Measurements from ENCODE around the gene THBS1. TPM values are rescaled to one million over a fixed set of nuclear protein-coding genes. Genes with fewer than 3 reads are reported as not detected.

The THBS1 gene
- total RNA-seq, 2 donors from 2014 or later, result 0.66 to 3.5 TPM

DNA sequence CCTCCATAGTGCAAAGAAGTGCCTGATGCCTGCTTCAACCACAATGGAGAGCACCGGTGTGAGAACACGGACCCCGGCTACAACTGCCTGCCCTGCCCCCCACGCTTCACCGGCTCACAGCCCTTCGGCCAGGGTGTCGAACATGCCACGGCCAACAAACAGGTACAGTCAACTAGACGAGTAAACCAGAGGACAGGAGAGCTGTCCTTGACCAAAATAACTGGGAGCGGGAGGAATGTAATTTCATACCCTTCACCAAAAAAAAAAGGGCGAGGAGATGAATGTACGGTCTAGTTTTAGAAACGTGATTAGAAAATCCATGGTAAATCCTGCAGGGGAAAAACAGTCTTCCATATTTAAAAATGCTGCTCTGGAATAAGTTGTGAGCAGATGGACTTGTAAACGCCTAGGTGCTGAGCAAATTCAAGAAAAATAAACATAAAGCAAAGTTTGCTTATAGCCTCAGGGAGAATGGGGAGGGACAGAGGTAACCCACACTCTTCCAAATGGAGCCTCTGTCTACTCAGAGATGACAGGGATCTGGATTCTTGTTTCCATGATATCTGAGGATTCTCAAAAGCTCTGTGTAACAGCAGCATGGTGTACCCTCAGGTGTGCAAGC lies 8.4 kb downstream of the THBS1 start:
- no peak for ATAC-seq (replicated peaks)
- Mint-ChIP-seq H3K36me3 (ENCODE audit: low read depth) (peaks cover 15% of the 10 kb centered on the region), H3K4me1 (peaks cover 11% of the 10 kb centered on the region), H3K4me3 (no peak overlapping the region), H3K27ac (no peak overlapping the region), H3K27me3 (no peaks in the 10 kb centered on the region), H3K9me3 (no peaks in the 10 kb centered on the region)

DNA sequence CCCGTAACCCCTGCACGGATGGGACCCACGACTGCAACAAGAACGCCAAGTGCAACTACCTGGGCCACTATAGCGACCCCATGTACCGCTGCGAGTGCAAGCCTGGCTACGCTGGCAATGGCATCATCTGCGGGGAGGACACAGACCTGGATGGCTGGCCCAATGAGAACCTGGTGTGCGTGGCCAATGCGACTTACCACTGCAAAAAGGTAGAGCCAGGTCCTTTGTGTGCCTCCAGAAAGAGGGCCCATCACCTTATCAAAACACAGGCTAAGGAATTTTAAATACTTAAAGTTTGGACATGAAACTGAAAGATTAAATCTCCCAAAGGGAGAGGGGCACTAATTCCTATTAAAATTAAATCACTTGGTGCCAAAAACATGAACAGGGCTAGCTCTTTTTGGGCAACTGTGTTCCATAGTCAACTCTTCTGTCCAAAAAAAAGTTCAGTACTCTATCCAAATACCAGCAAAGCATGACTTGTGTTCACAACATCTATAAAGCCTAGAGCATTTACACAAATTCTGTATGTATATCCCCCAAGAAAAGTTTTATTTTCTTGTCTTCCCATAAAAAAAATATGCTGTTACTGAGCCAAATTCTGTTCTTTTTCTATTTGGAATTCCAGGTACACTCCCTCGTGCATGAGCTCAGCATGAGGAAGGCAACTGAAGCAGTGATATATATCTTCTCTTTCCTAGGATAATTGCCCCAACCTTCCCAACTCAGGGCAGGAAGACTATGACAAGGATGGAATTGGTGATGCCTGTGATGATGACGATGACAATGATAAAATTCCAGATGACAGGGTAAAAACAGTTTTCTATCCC lies 9.2 kb downstream of the THBS1 start:
- Mint-ChIP-seq H3K27ac (no peak overlapping the region), H3K4me3 (no peak overlapping the region), H3K36me3 (ENCODE audit: low read depth) (peaks cover 15% of the 10 kb centered on the region), H3K27me3 (no peaks in the 10 kb centered on the region), H3K4me1 (peaks cover 11% of the 10 kb centered on the region), H3K9me3 (no peaks in the 10 kb centered on the region)
- no peak for ATAC-seq (replicated peaks)

DNA sequence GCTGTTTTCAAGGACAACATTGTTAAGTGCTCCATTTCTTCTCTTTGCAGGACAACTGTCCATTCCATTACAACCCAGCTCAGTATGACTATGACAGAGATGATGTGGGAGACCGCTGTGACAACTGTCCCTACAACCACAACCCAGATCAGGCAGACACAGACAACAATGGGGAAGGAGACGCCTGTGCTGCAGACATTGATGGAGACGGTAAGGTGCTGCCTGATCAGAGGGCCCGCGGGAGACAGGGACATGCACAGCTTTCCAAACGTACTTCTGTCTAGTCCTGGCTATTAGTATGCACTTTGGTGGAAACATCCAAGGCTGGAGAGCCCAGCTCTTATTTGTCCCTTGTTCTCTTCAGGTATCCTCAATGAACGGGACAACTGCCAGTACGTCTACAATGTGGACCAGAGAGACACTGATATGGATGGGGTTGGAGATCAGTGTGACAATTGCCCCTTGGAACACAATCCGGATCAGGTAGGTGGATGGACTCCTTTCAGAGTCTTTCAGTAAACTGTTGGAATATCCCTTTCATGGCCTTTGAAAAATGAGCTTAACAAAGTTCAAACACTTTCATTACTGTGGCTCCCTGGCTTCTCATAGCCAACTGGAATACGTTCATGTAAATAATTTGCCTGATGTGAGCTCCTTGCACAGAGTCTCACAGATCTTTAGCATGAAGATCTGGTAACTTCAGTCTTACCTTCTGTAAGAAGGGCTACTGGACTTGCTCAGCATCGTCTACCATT lies 10.4 kb downstream of the THBS1 start:
- Mint-ChIP-seq H3K27me3 (no peaks in the 10 kb centered on the region), H3K9me3 (no peaks in the 10 kb centered on the region), H3K27ac (no peak overlapping the region)

DNA sequence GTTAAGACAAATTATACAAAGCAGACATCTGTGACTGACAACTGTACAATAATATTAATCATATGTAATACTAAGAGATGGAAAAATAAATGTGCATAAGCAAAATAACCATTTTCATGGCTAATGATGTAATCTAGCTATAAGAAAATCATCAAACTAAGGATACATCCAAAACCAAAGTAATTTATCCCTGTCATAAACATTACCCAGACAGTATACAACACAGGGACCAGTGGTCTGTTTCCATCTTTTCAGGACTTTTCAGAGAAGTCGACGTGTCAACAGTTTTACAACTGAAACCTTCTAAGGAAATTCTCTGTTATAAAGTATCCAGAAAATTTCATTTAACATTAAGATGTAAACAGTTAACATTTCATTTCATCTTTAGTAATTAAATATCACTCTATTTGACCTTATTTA lies 11.0 kb downstream of the THBS1 start:
- H3K27me3 Mint-ChIP-seq, result no peaks in the 10 kb centered on the region
- H3K27ac Mint-ChIP-seq, result no peak overlapping the region
- H3K36me3 Mint-ChIP-seq (ENCODE audit: low read depth), result peaks cover 15% of the 10 kb centered on the region
- H3K4me1 Mint-ChIP-seq, result peaks cover 5% of the 10 kb centered on the region
- no peak overlapping the region for H3K4me3 Mint-ChIP-seq
- H3K9me3 Mint-ChIP-seq, result no peaks in the 10 kb centered on the region
- ATAC-seq (replicated peaks), result no peak

More for the DNA sequence above, 10.4 kb downstream of the THBS1 start:
- Mint-ChIP-seq H3K4me3 (no peak overlapping the region), H3K36me3 (ENCODE audit: low read depth) (peaks cover 15% of the 10 kb centered on the region), H3K4me1 (peaks cover 5% of the 10 kb centered on the region)
- no peak for ATAC-seq (replicated peaks)

DNA sequence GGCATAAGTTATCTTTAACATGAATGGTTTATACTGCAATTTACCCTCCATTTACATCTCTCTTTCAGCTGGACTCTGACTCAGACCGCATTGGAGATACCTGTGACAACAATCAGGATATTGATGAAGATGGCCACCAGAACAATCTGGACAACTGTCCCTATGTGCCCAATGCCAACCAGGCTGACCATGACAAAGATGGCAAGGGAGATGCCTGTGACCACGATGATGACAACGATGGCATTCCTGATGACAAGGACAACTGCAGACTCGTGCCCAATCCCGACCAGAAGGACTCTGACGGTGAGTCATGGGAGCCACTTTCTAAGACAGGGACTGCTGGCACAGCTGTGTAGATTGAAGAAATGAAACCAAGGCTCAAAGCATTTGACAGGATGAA lies 11.6 kb downstream of the THBS1 start:
- H3K9me3 Mint-ChIP-seq, result no peaks in the 10 kb centered on the region
- H3K27ac Mint-ChIP-seq, result no peak overlapping the region

DNA sequence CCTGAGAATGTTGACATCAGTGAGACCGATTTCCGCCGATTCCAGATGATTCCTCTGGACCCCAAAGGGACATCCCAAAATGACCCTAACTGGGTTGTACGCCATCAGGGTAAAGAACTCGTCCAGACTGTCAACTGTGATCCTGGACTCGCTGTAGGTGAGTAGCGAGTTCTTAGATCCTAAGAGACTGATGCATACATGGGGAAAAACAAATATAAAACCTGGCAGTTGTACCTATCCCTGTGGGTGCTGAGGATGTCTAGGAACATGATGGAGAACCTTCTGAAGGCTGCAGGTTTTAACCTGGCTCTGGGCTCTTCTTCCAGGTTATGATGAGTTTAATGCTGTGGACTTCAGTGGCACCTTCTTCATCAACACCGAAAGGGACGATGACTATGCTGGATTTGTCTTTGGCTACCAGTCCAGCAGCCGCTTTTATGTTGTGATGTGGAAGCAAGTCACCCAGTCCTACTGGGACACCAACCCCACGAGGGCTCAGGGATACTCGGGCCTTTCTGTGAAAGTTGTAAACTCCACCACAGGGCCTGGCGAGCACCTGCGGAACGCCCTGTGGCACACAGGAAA lies 12.3 kb downstream of the THBS1 start:
- Mint-ChIP-seq H3K27ac (no peak overlapping the region), H3K36me3 (ENCODE audit: low read depth) (peaks cover 15% of the 10 kb centered on the region), H3K27me3 (no peaks in the 10 kb centered on the region), H3K4me1 (peaks cover 5% of the 10 kb centered on the region), H3K9me3 (no peaks in the 10 kb centered on the region), H3K4me3 (no peak overlapping the region)
- no peak for ATAC-seq (replicated peaks)

More for the DNA sequence above, 11.6 kb downstream of the THBS1 start:
- H3K4me1 Mint-ChIP-seq, result peaks cover 5% of the 10 kb centered on the region
- H3K36me3 Mint-ChIP-seq (ENCODE audit: low read depth), result peaks cover 15% of the 10 kb centered on the region
- H3K4me3 Mint-ChIP-seq, result no peak overlapping the region
- no peak for ATAC-seq (replicated peaks)
- no peaks in the 10 kb centered on the region for H3K27me3 Mint-ChIP-seq

DNA sequence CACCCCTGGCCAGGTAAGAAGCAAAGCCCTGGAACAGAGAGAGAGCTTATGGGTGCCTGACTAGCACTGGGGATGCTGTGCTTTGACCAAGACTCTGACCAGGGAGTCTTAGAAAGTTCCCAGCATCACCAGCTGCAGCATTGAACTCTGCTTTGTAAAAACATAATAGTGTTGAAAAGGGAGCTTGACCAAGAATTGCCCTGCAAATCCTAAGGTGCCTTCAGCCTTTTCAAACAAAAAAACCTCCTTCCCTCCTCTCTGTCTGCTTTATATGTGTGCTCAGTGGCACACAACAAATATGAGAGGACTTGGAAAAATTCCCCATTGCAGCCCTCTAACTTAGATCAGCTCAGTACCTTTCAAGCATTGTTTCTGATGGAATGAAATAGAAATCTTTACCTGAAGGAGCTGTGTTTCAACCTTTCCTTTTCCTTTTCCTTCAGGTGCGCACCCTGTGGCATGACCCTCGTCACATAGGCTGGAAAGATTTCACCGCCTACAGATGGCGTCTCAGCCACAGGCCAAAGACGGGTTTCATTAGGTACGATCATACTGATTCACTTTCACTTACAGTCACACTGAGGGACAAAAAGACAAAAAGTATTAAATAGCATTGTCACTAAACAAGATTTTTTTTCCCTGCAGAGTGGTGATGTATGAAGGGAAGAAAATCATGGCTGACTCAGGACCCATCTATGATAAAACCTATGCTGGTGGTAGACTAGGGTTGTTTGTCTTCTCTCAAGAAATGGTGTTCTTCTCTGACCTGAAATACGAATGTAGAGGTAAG lies 13.0 kb downstream of the THBS1 start:
- ATAC-seq (replicated peaks), result peak; percentile 91
- H3K27me3 Mint-ChIP-seq, result no peaks in the 10 kb centered on the region
- H3K4me3 Mint-ChIP-seq, result peak overlapping the region; percentile 48
- peaks cover 5% of the 10 kb centered on the region for H3K4me1 Mint-ChIP-seq
- H3K9me3 Mint-ChIP-seq, result no peaks in the 10 kb centered on the region
- peaks cover 15% of the 10 kb centered on the region for H3K36me3 Mint-ChIP-seq (ENCODE audit: low read depth)
- peak overlapping the region; percentile 46 for H3K27ac Mint-ChIP-seq

DNA sequence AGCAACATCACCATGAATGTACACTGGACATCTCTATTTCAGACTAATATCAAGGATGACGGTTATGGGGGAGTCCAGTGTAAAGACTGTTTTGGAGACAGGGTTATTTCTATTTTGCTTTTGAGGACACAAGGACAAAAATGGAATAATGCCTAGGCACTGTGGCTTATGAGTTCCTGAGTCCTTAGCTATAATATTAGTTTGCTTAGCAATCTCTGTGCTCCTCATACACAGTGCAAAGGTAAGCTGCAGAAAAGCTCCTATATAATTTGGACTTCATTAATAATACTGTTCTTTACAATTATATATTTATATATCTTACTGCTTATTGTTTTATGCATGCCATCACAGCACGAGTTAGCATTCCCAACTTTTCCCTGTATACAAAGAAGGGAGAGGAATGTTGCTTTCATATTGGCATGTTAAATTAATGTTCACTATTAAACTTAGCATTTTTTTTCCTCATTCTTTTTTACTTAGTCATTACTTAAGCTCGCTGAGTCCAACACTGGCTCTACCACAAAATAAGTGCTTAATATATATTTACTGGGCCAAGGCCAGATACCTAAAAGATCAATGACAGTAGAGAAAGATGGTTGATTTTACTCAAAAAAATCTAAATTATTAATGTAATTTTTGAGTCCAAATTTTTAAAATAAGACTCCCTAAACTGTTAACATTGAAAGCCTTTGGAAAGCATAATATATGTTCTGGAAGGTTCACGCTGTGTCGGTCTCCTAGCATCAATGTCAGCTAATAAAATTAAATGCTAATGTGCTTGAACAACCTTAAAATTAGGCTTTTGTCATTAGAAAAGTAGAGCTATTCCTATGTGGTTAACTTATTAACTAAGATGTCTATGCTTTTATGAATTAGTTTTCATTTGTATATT lies 13.8 kb downstream of the THBS1 start:
- no peak for ATAC-seq (replicated peaks)
- Mint-ChIP-seq H3K4me3 (peak overlapping the region; percentile 48), H3K36me3 (ENCODE audit: low read depth) (peaks cover 15% of the 10 kb centered on the region), H3K4me1 (peaks cover 5% of the 10 kb centered on the region), H3K27me3 (no peaks in the 10 kb centered on the region), H3K27ac (no peak overlapping the region), H3K9me3 (no peaks in the 10 kb centered on the region)

DNA sequence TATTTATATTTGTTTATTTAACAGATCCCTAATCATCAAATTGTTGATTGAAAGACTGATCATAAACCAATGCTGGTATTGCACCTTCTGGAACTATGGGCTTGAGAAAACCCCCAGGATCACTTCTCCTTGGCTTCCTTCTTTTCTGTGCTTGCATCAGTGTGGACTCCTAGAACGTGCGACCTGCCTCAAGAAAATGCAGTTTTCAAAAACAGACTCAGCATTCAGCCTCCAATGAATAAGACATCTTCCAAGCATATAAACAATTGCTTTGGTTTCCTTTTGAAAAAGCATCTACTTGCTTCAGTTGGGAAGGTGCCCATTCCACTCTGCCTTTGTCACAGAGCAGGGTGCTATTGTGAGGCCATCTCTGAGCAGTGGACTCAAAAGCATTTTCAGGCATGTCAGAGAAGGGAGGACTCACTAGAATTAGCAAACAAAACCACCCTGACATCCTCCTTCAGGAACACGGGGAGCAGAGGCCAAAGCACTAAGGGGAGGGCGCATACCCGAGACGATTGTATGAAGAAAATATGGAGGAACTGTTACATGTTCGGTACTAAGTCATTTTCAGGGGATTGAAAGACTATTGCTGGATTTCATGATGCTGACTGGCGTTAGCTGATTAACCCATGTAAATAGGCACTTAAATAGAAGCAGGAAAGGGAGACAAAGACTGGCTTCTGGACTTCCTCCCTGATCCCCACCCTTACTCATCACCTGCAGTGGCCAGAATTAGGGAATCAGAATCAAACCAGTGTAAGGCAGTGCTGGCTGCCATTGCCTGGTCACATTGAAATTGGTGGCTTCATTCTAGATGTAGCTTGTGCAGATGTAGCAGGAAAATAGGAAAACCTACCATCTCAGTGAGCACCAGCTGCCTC lies 14.7 kb downstream of the THBS1 start:
- Mint-ChIP-seq H3K27me3 (no peaks in the 10 kb centered on the region), H3K27ac (no peak overlapping the region), H3K9me3 (no peaks in the 10 kb centered on the region), H3K4me1 (peaks cover 5% of the 10 kb centered on the region), H3K36me3 (ENCODE audit: low read depth) (peaks cover 15% of the 10 kb centered on the region), H3K4me3 (no peak overlapping the region)
- no peak for ATAC-seq (replicated peaks)

DNA sequence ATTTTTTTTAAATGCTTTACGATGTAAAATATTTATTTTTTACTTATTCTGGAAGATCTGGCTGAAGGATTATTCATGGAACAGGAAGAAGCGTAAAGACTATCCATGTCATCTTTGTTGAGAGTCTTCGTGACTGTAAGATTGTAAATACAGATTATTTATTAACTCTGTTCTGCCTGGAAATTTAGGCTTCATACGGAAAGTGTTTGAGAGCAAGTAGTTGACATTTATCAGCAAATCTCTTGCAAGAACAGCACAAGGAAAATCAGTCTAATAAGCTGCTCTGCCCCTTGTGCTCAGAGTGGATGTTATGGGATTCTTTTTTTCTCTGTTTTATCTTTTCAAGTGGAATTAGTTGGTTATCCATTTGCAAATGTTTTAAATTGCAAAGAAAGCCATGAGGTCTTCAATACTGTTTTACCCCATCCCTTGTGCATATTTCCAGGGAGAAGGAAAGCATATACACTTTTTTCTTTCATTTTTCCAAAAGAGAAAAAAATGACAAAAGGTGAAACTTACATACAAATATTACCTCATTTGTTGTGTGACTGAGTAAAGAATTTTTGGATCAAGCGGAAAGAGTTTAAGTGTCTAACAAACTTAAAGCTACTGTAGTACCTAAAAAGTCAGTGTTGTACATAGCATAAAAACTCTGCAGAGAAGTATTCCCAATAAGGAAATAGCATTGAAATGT lies 15.6 kb downstream of the THBS1 start:
- no peaks in the 10 kb centered on the region for H3K27me3 Mint-ChIP-seq
- peaks cover 5% of the 10 kb centered on the region for H3K4me1 Mint-ChIP-seq
- ATAC-seq (replicated peaks), result no peak
- no peaks in the 10 kb centered on the region for H3K9me3 Mint-ChIP-seq
- no peak overlapping the region for H3K4me3 Mint-ChIP-seq
- no peak overlapping the region for H3K27ac Mint-ChIP-seq
- H3K36me3 Mint-ChIP-seq (ENCODE audit: low read depth), result peaks cover 15% of the 10 kb centered on the region

DNA sequence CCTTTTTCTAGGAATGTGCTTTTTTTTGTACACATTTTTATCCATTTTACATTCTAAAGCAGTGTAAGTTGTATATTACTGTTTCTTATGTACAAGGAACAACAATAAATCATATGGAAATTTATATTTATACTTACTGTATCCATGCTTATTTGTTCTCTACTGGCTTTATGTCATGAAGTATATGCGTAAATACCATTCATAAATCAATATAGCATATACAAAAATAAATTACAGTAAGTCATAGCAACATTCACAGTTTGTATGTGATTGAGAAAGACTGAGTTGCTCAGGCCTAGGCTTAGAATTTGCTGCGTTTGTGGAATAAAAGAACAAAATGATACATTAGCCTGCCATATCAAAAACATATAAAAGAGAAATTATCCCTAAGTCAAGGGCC lies 16.5 kb downstream of the THBS1 start:
- Mint-ChIP-seq H3K4me3 (no peak overlapping the region), H3K27ac (no peak overlapping the region), H3K4me1 (peaks cover 5% of the 10 kb centered on the region)

DNA sequence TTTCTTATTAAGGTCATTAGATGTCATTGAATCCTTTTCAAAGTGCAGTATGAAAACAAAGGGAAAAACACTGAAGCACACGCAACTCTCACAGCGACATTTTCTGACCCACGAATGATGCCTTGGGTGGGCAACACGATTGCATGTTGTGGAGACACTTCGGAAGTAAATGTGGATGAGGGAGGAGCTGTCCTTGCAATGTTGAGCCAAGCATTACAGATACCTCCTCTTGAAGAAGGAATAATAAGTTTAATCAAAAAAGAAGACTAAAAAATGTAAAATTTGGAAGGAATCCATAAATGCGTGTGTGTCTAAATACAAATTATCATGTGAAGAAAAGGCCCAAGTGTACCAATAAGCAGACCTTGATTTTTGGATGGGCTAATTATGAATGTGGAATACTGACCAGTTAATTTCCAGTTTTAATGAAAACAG lies 16.9 kb downstream of the THBS1 start:
- Mint-ChIP-seq H3K36me3 (ENCODE audit: low read depth) (peaks cover 11% of the 10 kb centered on the region), H3K27me3 (no peaks in the 10 kb centered on the region), H3K9me3 (no peaks in the 10 kb centered on the region), H3K27ac (no peak overlapping the region), H3K4me3 (no peak overlapping the region), H3K4me1 (peaks cover 5% of the 10 kb centered on the region)
- ATAC-seq (replicated peaks), result no peak

More for the DNA sequence above, 16.5 kb downstream of the THBS1 start:
- no peak for ATAC-seq (replicated peaks)
- Mint-ChIP-seq H3K36me3 (ENCODE audit: low read depth) (peaks cover 15% of the 10 kb centered on the region), H3K27me3 (no peaks in the 10 kb centered on the region), H3K9me3 (no peaks in the 10 kb centered on the region)

All from activated T-helper 17 cell treated with anti-CD3 and anti-CD28 coated beads, Interleukin-2, amount 50 U/mL, for 72 hours (primary cell).